Measurements from ENCODE around the gene SOBP.

GRCh38 chr6:107663308-107663707 lies 173.4 kb downstream of the SOBP start:
- TF ChIP-seq, protein P1, sequence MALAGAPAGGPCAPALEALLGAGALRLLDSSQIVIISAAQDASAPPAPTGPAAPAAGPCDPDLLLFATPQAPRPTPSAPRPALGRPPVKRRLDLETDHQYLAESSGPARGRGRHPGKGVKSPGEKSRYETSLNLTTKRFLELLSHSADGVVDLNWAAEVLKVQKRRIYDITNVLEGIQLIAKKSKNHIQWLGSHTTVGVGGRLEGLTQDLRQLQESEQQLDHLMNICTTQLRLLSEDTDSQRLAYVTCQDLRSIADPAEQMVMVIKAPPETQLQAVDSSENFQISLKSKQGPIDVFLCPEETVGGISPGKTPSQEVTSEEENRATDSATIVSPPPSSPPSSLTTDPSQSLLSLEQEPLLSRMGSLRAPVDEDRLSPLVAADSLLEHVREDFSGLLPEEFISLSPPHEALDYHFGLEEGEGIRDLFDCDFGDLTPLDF (CRISPR knock-in tag; IDR thresholded peaks at IDR 0.05), result no peak
- no peak for TF ChIP-seq ZNF423 (CRISPR knock-in tag; IDR thresholded peaks at IDR 0.05)

All from WTC11 (cell line).